ENCODE results near the gene ZSWIM5.

- TF ChIP-seq CREB1 (IDR thresholded peaks at IDR 0.05) (no peak), CREB1 (CRISPR knock-in tag; IDR thresholded peaks at IDR 0.05) (no peak), MYC (IDR thresholded peaks at IDR 0.05; ENCODE audit: low read depth, low read length) (no peak), MYC (CRISPR knock-in tag; IDR thresholded peaks at IDR 0.05; ENCODE audit: borderline replicate concordance, low read depth) (no peak), HNRNPLL (IDR thresholded peaks at IDR 0.05; ENCODE audit: low read depth, low read length, poor library complexity, severe bottlenecking) (no peak), SREBF2 (CRISPR knock-in tag; IDR thresholded peaks at IDR 0.05) (no peak), MEF2D (tag; conservative IDR thresholded peaks at IDR 0.05; ENCODE audit: low read depth) (no peak), RFX7 (CRISPR knock-in tag; IDR thresholded peaks at IDR 0.05) (no peak)
- TF ChIP-seq, protein P1, sequence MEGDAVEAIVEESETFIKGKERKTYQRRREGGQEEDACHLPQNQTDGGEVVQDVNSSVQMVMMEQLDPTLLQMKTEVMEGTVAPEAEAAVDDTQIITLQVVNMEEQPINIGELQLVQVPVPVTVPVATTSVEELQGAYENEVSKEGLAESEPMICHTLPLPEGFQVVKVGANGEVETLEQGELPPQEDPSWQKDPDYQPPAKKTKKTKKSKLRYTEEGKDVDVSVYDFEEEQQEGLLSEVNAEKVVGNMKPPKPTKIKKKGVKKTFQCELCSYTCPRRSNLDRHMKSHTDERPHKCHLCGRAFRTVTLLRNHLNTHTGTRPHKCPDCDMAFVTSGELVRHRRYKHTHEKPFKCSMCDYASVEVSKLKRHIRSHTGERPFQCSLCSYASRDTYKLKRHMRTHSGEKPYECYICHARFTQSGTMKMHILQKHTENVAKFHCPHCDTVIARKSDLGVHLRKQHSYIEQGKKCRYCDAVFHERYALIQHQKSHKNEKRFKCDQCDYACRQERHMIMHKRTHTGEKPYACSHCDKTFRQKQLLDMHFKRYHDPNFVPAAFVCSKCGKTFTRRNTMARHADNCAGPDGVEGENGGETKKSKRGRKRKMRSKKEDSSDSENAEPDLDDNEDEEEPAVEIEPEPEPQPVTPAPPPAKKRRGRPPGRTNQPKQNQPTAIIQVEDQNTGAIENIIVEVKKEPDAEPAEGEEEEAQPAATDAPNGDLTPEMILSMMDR (IDR thresholded peaks at IDR 0.05 in 2 of 3, conservative IDR thresholded peaks at IDR 0.05 in 1 of 3; ENCODE audit: insufficient read depth in 2 of 3, low read depth in 1 of 3, low read length in 3 of 3) = no peak
Measured at GRCh38 chr1:45016090-45016697, 190.2 kb downstream of the ZSWIM5 start.
